MM.1S (cell line): ENCODE data around the gene SETBP1.

ENCODE experiments used
- CTCF ChIP-seq: fragments of 300-600 bp; sonication (generic); IDR thresholded peaks from 2 replicates; pipeline ENCODE4 v1.5.1; 2016; ENCODE audit warnings: antibody characterized with exemption, low read length, mixed read lengths
- EZH2 ChIP-seq: fragments of 300-600 bp; sonication (generic); optimal IDR thresholded peaks from 2 replicates; pipeline ENCODE3; 2017; ENCODE audit warnings: low read depth, mild to moderate bottlenecking, antibody characterized with exemption, low read length, mixed read lengths

- TF ChIP-seq CTCF (no peak), EZH2 (no peak)
Measured at GRCh38 chr18:44920441-44920840, 239.8 kb downstream of the SETBP1 start.
